Activated naive CD4-positive, alpha-beta T cell treated with anti-CD3 and anti-CD28 coated beads, Interleukin-2, amount 50 U/mL, for 72 hours (primary cell): ENCODE data around the gene ASCC2. TPM values are rescaled to one million over a fixed set of nuclear protein-coding genes. Genes with fewer than 3 reads are reported as not detected.
A peak's percentile ranks its signal among the peaks of the same experiment; 100 is the strongest.

Source experiments
- ATAC-seq, 2 donors: fragments of 150-1000 bp; cut with Tn5 transposase; 2 replicates each; pipeline ENCODE4 v1.10.0; 2021; ENCODE audit warnings: mild to moderate bottlenecking in 2 of 2, moderate library complexity in 2 of 2
- DNase-seq, 2 donors: peaks; one replicate each; pipeline ENCODE4 v3.0.0; 2021 to 2022; ENCODE audit warnings: low spot score in 2 of 2
- H3K27ac Mint-ChIP-seq, 2 donors: one replicate each; pipeline ENCODE4 v1.8.0; 2022; ENCODE audit warnings: mild to moderate bottlenecking in 2 of 2, mixed read lengths in 2 of 2
- H3K36me3 Mint-ChIP-seq, 2 donors: one replicate each; pipeline ENCODE4 v1.8.0; 2022; ENCODE audit warnings: mixed read lengths in 2 of 2
- H3K9me3 Mint-ChIP-seq, 2 donors: one replicate each; pipeline ENCODE4 v1.8.0; 2022; ENCODE audit warnings: mixed read lengths in 2 of 2
- total RNA-seq, 2 donors: library from RNA; stranded (reverse); gene quantifications; one replicate each; pipeline ENCODE4 v1.2.3, GENCODE V29; 2022

The ASCC2 gene
- total RNA-seq, 2 donors from 2014 or later, result 55.0 to 73.2 TPM

DNA sequence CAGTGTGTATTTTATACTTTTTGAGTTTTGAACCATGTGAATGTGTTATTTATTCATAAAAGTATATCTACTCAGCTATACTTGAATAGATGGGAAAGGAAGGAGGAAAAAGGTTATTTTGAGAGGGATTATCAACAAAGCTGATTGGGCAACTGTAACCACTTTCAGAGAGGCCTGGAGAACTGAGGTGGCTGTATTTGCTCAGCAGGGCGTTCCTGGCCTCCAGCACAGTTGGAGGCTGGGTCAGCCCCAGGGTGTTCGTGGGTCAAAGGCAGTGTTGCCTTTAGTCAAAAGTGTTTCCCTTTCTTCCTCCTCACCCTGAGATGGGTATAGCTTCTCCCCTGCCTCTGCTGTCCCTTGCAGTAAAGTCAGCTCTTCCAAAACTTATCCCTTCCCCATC is 26.7 kb downstream of the ASCC2 start:
- Mint-ChIP-seq H3K27ac (no peak overlapping the region), H3K36me3 (peaks cover 0 to 6% of the 10 kb centered on the region in 2 donors), H3K9me3 (no peaks in the 10 kb centered on the region)
- ATAC-seq, result no peak
- no peak for DNase-seq

DNA sequence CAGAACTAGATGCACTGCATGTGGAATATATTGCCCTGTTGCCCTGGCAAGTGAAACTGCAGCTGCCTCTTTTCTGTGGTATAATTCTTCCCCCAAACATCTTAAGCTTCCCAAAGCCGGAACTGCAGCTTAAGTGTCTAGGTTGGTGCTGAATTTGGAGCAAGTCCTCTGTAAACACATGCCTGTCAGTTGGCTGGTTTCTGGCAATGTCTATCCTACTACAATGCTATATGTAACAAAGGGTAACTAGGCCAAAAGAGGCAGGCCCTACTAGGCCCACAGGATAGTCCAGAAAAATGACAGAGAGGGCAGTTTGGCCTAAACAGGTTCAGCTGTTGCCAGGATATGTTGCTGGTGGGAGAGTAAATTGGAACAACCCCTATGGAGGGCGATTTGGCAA is 27.9 kb downstream of the ASCC2 start:
- Mint-ChIP-seq H3K9me3 (no peaks in the 10 kb centered on the region), H3K36me3 (peaks cover 8 to 9% of the 10 kb centered on the region in 2 donors), H3K27ac (no peak overlapping the region)
- no peak for ATAC-seq
- DNase-seq, result no peak

DNA sequence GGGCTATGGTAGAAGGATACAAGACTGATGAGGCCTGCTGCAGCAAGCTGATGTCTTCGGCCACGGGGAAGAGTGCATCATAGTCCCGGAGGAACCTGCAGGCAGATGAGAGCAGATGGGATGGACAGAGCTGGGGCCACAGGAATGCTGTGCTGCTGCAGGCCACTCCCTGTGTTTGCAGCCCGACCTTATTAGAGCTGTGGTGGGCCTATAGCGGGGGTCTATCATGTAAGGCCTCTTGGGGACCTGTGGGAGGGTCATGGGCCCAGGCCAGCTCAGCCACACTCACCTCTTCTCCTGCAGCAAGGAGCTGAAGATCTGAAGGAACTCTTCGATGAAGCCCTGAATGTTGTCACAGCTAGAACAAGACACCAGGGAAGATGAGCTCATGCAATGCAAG is 31.9 kb downstream of the ASCC2 start:
- DNase-seq, result no peak
- Mint-ChIP-seq H3K36me3 (peaks cover 9 to 10% of the 10 kb centered on the region in 2 donors), H3K27ac (peak overlapping the region; percentile 36 to 88)

DNA sequence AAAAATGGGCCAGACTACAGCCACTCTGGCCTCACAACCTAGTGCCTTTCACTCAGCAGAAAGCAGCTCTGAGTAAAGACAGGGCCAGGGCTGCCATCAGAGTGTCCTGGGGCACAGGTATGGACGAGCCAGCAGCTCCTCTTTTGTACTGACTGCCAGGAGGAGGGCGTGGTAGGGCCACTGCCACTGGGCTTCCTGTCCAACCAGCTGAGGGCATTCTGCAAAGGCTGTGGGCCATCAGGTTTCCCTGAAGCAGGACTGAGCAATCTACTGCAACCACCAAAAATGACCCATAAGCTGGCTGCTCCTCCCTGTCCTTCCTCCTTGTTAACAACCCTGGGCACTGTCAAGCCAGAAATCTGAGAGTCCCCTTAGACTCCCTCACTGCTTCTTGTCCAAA is 33.1 kb downstream of the ASCC2 start:
- no peaks in the 10 kb centered on the region for H3K9me3 Mint-ChIP-seq
- peaks cover 10 to 16% of the 10 kb centered on the region in 2 donors for H3K36me3 Mint-ChIP-seq
- no peak for ATAC-seq
- H3K27ac Mint-ChIP-seq, result peak overlapping the region; percentile 22 to 36
- DNase-seq, result no peak

More for the DNA sequence above, 31.9 kb downstream of the ASCC2 start:
- H3K9me3 Mint-ChIP-seq, result no peaks in the 10 kb centered on the region
- ATAC-seq, result no peak

DNA sequence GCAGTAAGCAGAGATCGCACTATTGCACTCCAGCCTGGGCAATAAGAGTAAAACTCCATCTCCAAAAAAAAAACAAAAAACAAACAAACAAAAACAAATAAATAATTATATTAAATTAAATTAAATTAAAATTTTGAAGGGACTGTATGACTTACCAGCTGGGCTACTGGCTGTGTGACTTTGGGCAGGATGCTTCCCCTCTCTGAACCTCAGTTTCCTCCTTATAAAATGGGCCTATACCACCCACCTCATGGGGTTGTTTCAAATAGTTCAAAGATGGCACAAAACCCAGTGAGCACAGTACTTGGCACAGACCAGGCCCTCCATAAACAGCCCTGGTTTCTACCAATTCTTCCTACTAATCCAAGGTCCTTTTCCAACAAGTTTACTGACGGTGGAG is 34.9 kb downstream of the ASCC2 start:
- no peaks in the 10 kb centered on the region for H3K9me3 Mint-ChIP-seq
- H3K27ac Mint-ChIP-seq, result no peak overlapping the region
- no peak for ATAC-seq
- H3K36me3 Mint-ChIP-seq, result peaks cover 10 to 16% of the 10 kb centered on the region in 2 donors
- DNase-seq, result no peak

DNA sequence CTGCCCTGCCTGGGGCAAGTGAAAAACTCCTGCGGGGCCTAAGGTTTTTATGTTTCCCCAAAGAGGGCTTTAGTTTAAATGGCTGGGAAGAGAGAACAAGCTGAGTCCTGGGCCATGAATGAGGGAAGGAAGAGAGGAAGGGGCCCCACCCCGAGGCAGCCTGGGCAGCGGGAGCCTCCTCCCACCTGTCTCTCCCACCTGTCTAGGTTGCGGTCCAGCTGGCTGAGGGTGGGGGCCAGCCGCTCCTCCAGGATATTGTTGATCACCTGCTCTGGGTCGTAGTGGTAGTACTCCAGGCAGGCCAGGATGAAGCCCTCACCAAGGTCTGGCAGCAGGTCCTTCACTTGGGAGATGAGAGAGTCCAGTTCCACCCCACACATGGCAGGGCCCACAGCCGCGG is 36.3 kb downstream of the ASCC2 start:
- ATAC-seq, result no peak
- Mint-ChIP-seq H3K9me3 (no peaks in the 10 kb centered on the region), H3K36me3 (peaks cover 10 to 16% of the 10 kb centered on the region in 2 donors), H3K27ac (no peak overlapping the region)
- DNase-seq, result no peak

DNA sequence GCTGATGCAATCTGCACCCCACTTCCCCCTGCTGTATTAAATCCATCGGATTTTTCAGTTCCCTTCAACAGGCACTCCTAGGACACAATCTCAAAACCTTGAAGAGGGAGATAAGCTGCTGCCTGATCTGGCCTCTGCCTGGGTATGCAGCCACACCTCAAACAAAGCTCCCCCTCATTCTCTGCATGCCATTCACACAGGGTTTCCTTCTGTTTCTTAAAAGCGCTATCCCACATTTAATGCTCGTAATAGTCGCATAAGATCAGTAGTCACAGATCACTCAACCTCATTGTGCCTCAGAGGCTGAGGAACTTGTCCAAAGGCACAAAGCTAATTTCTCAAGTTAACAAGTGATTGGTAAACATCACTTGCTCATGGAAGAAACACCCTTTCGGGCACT is 36.9 kb downstream of the ASCC2 start:
- Mint-ChIP-seq H3K9me3 (no peaks in the 10 kb centered on the region), H3K27ac (peak overlapping the region; percentile 13 to 88), H3K36me3 (peaks cover 10 to 16% of the 10 kb centered on the region in 2 donors)
- ATAC-seq (no peak), DNase-seq (no peak)

DNA sequence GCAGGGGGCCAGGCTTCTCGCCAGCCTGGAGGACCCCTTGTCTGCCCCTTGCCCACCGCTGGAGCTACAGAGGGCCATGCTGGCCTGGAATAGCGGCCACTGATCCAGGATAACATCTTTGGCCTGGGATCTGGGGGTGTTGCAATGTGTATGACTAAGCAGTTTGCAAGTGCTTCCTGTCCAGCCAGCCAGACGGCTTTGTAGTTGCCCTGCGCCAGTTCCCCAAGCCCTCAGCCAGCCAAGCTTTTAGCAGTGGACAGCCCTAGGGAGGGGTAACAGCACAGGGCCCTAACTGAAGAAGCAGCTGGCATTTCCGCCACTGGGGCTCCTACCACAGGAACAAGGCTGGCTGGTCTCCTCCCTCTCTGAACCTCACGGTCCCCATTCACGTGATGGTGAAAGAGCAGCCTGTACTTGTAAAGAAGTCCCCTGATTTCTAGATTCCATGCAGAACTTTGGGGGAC is 38.8 kb downstream of the ASCC2 start:
- no peaks in the 10 kb centered on the region for H3K9me3 Mint-ChIP-seq
- H3K36me3 Mint-ChIP-seq, result peaks cover 0 to 7% of the 10 kb centered on the region in 2 donors
- ATAC-seq (no peak), DNase-seq (no peak)
- peak overlapping the region; percentile 65 to 85 for H3K27ac Mint-ChIP-seq

DNA sequence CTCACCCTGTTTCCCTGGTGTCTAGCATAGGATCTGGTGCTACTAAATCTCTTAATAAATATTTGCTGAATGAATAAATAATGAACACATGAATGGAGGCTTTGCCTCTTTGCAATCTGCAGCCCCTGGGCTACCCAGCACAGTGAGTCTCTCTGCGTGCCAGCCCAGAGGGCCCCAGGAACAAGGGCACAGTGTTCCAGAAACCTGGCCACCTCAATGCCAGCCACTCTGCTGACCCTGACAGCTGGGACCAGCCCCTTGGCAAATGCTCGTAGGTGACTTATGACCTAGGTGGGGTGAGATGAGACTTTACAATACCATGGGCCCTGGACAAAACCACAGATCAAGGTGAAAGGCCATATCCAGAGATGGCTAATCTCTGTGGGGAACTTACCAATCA is 39.3 kb downstream of the ASCC2 start:
- no peaks in the 10 kb centered on the region for H3K9me3 Mint-ChIP-seq
- ATAC-seq (no peak), DNase-seq (no peak)
- peaks cover 0 to 7% of the 10 kb centered on the region in 2 donors for H3K36me3 Mint-ChIP-seq
- H3K27ac Mint-ChIP-seq, result peak overlapping the region in 1 of 2 donors; percentile 85

DNA sequence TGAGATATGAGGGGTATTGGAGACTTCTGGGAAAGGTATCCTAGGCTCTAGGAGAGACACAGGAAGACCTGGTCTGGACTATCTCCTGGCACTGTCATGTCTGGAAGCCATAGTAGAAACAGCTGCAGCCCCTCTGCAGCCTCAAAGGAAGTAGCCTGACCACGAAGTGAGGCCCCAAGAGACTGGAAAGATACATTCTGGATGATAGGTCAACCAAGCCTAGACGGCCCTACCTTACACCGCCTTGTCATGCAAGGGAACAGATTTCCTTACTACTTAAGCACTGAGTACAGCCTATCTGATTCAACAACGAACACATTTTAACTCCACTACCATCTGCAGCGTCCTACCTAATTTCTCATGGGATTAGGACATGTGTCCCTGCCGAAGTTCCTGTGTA is 39.8 kb downstream of the ASCC2 start:
- no peak for DNase-seq
- Mint-ChIP-seq H3K9me3 (no peaks in the 10 kb centered on the region), H3K36me3 (peaks cover 0 to 7% of the 10 kb centered on the region in 2 donors), H3K27ac (peak overlapping the region; percentile 85 to 93)
- no peak for ATAC-seq

DNA sequence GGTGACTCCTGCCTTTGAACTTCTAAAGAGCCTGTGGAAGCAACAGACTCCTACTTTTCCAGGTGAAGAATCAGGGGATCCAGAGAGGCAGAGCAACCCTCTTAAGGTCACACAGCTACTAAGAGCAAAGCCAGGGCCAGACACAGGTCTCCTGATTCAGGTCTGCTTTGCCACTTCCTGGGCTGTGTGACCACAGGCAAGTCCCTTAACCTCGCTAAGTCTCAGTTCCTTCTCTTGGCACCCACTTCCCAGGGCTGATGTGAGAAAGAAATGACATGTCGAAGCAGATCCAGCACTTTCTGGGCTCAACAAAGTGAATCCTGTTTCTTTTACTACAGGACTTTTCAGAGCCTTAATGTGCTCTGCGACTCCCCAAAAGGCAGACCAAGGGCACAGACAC is 40.7 kb downstream of the ASCC2 start:
- no peak for ATAC-seq
- DNase-seq, result no peak
- Mint-ChIP-seq H3K9me3 (no peaks in the 10 kb centered on the region), H3K27ac (peak overlapping the region; percentile 77 to 85), H3K36me3 (peaks cover 0 to 7% of the 10 kb centered on the region in 2 donors)

DNA sequence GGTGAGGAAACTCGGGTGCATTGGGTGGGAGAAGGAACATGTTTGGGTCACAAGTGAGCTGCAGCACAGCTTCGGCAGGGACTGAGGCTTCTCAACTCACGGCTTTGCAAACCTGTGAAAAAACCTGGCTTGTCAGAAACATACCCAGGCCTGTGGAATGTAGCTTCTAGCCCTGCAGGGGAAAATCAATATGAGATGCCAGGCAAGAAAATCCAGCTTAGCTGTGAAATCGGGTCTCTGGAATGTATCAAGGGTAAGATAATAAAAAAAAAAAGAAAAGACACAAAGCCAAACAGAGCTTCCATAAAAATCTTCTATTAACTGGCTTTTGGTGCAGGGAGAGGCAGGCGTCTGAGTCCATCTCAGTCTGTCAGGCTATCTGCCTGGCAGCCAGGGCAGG is 42.4 kb downstream of the ASCC2 start:
- no peak overlapping the region for H3K27ac Mint-ChIP-seq
- no peaks in the 10 kb centered on the region for H3K9me3 Mint-ChIP-seq
- no peak for ATAC-seq
- no peak for DNase-seq
- peaks cover 0 to 1% of the 10 kb centered on the region in 2 donors for H3K36me3 Mint-ChIP-seq

DNA sequence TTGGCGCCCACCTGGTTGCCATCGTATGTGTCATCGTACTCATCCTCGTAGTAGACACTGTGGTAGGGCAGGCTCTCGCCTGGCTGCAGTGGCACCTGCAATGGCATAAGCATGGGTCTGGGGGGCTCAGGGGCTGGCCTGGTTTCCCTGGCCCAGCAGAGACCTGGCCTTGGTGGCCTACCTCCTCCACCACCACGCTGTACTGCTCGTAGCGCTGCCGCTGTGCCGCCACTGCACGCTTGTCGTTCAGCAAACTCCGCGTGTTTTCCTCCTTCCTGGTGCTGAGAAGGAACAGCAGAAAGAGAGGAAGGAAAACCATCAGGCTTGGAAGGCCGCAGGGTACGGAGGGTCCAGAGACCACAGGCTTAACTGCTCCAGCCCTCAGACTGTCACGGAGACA is 44.7 kb downstream of the ASCC2 start:
- Mint-ChIP-seq H3K9me3 (no peaks in the 10 kb centered on the region), H3K27ac (peak overlapping the region in 1 of 2 donors; percentile 35), H3K36me3 (peaks cover 0 to 6% of the 10 kb centered on the region in 2 donors)
- ATAC-seq (no peak), DNase-seq (no peak)

DNA sequence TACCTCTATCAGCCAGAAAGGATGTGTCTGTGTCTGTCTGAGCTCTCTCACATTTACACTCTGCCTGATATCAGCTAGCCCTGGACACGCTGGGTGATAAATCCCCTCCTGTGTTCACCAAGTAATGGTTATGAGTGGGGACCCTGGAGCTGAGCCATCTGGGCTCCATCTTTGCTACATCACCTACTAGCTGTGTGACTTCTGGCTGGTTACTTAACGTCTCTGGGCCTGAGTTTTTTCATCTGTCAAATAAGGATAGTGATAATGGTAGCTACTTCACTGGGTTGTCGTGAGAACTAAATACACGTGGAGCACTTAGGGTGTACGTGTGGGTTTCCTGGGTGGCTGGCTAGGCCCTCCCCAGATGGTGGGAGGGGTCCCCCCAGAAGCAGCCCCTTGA is 48.0 kb downstream of the ASCC2 start:
- ATAC-seq (no peak), DNase-seq (no peak)
- peaks cover 0 to 6% of the 10 kb centered on the region in 2 donors for H3K36me3 Mint-ChIP-seq
- no peak overlapping the region for H3K27ac Mint-ChIP-seq
- no peaks in the 10 kb centered on the region for H3K9me3 Mint-ChIP-seq

DNA sequence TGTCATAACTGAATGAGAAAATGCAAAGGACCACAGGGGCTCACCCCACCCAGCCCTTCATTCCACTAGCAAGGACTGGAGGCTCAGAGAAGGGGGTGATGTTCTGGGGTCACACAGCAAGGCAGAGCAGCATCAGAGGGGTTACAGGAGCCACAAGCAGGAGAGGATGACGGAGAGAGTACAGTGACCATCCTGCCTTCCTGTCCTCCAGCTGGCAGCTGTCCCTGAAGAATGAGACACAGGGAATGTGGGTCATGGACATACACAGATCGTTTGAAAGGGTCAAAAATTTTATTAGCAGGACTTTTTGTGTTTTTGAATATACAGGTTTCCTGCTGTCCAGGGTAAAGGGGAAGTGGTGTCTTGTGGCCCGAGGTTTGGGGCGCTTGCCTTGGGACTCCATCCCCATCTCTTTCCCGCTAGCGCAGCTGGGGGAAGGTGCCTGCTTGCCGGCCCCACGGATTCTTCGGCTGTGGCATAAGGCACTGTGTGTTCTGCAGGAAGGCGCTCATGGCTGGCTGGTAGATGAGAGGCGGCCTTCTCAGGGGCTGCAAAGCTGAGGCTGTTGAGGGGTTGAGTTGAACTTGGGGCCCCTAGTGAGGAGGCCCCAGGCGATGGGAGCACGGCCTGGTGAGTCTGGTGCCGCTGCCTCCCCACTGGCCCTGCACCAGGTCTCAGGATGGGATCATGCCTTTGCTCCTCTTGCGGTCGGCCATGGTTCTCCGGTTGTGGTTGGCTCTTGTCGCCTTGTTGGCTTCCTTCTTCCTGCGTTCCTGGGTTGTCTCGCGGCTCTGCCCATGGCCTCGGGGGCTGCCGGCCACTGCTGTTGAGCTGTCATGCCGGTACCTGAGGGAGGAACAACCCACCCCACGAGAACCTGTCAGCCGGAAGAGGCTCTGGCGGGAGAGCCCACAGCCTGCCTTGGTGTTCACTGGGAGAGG is 49.5 kb downstream of the ASCC2 start:
- peak overlapping the region; percentile 6 to 95 for H3K27ac Mint-ChIP-seq
- no peaks in the 10 kb centered on the region for H3K9me3 Mint-ChIP-seq
- no peak for DNase-seq
- H3K36me3 Mint-ChIP-seq, result peaks cover 0 to 6% of the 10 kb centered on the region in 2 donors
- no peak for ATAC-seq

DNA sequence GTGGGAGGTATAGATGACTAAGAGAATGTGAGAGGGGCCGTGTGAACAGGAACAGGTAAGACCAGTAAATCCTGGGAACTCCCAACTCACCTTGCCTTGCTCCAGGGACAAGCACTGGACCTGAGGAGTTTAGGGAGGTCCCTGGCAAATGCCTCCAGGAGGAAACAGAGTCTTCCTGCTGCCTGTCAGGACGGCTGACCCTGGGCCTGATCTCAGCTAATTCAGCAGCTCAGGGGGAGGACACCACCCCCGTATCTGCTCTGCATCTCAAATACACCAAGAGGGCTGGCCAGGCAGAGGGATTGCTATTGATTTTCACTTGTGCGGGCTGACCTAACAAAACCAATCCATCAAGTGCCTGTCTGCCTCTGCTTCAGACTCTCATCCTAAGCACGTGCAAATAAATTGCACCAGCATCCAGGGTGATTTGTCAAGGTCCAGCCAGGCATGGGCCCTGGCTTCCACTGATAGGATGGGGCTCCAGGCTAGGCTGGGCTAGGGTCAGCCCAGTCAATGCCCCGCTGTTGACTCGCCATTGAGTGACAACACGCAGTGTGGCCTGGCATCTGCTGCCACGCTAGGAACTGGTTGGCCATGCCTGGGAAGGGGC is 50.6 kb downstream of the ASCC2 start:
- no peak for ATAC-seq
- H3K9me3 Mint-ChIP-seq, result no peaks in the 10 kb centered on the region
- no peak for DNase-seq
- H3K36me3 Mint-ChIP-seq, result peaks cover 0 to 6% of the 10 kb centered on the region in 2 donors
- peak overlapping the region; percentile 6 to 30 for H3K27ac Mint-ChIP-seq

DNA sequence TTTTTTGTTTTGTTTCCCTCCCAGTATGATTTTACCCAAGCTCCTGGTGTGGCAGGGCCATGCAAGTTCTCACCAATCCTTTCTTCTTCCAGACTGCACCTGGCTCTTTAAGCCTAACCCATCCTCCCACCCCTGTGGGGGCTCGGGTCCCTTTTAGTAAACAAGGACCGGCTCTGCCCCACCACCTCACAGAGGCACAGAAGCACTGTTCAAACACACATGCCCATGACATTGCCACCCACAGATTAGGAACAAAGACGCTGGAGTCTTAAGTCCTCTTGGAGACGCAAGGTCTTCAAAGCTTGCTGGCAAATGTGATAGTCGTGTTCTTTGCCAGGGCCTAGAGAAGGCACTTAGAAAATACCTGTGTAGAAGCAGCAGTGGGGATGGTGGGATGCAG is 52.0 kb downstream of the ASCC2 start:
- Mint-ChIP-seq H3K27ac (peak overlapping the region in 1 of 2 donors; percentile 1), H3K36me3 (peaks cover 0 to 6% of the 10 kb centered on the region in 2 donors), H3K9me3 (no peaks in the 10 kb centered on the region)
- no peak for DNase-seq
- ATAC-seq, result no peak
